LHCN-M2 (cell line): ENCODE data around the gene VAPA. TPM values are rescaled to one million over a fixed set of nuclear protein-coding genes. Genes with fewer than 3 reads are reported as not detected.

Experiments used
- DNase-seq: peaks from one replicate; pipeline ENCODE4 v3.0.0-alpha.2; 2012; ENCODE audit warnings: low read depth
- total RNA-seq: library from RNA; depleted of rRNA; stranded (reverse); fragments of >200 nt; gene quantifications from 2 replicates; pipeline ENCODE4 v1.2.3, GENCODE V29; 2014; rRNA removed

VAPA gene
- total RNA-seq, 1 experiment from 2014 or later = 273 TPM

DNA sequence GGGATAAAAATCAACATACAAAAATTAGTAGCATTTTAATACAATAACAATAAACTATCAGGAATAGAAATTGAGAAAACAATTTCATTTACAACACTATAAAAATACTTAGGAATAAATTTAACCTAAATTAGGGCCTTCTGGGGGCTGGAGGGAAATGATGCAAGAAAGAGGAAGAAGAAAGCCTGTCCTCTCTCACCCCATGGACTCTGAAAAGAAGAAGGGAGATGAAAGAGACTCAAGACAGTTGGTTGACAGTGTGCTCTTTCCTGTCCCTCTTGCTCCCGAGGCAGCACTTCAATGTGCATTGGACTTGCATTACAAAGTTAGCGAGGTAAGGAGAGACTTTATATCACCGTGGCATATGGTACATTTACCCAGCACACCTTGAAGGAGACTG lies 88.5 kb downstream of the VAPA start:
- no peak for DNase-seq

DNA sequence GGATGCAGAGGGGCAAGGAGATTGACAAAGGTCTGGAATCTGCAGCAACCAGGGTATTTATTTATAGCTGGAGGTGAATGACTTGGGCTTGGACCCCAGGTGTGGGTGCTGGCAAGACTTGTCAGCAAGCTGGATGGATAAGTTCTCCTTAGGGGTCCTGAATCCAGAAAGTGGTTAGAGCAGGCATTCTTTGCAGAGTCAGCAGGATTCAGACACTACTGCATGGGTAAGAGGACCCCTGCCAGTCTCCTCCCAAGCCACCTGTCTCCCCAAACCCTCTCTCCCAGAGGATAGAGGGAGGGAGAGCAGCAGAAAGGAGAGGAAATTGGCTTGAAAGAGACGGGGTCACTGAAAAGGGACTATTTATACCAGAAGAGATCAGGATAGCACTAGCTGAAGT lies 89.5 kb downstream of the VAPA start:
- DNase-seq = no peak

DNA sequence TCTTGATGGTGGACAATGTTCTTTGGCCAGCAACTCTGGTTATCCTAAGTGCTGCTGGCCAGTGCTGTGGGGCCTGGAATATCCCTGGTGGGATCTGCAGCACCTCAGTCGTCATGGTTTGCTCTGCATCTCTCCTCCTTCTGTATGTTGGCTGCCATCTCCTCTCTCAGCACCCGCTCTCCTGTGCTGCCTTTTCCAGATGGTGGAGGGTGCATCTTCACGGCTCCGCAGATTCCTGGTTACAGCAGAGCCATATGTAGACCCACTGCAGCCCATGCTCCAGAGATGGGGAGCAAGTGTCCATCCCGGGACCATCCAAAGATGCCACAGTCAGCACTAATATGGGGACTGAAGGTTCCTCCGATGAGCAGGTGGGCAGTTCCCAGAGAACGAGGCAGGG lies 90.0 kb downstream of the VAPA start:
- no peak for DNase-seq

DNA sequence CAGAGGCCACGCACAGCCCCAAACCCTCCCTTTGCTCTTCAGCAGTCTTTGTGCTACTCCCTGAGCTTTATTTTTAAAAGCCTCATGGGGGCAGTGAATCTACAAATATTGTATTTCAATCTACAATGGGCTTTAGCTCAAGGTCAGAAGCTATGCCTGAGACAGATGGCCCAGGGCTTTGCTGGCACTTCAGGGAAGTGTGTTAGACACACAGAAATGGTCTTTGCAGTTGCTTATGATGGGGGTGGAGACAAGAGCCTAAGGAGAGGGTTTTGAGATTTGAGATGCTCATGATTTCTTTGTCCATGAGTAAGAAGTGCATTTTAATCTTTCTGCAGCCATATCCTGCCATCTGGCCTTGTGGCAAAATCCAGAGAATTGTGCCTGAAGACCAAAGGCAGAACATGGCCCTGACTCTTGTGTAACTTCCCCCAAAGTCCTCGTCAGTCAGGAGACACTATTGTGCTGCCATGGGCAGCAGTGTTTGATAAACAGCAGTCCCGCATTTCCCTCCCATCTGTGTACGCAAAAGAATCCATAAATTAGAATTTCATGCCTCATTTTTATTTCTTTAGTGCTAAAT lies 92.6 kb downstream of the VAPA start:
- DNase-seq = peak; percentile 77

DNA sequence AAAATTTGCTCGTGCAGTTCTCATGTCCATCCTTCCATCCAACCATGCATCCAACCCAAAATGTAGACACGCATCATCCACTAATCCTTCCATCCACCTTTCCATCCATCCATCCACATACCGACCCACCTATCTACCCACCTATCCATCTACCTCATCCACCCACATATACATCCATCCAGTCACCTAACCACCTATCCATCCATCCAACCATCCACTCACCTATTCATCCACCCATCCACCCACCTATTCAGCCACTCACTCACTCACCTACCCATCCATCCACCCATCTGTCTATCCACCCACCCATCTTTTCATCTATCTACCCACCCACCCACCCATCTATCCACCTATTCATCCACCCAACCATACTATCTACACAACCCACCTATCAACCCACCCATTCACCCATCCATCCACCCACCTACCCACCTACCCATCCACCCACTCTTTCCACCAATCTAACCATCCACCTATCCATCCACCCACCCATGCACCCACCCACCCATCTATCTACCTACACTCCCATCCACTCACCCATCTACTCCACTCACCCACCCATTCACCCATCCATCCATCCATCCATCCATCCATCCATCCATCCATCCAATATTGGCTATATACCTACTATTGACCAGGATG lies 94.3 kb downstream of the VAPA start:
- no peak for DNase-seq

Other genes with a start within 250 kb of the VAPA start
- gene RAB31, start 205.7 kb upstream of the VAPA start, total RNA-seq = 26.2 and 31.3 TPM in 2 replicates
- gene TXNDC2, start 28.0 kb upstream of the VAPA start, total RNA-seq = 0.32 and 0.63 TPM in 2 replicates